Left forelimb (tissue), 1 donor: ENCODE results near the gene BTBD19.
"Not testable (repeated sequence)": the region's sequence is repeated elsewhere in the genome, so short reads cannot be mapped to it uniquely, and the experiment has no call there.

Experiments used
- DNase-seq: peaks from one replicate; pipeline ENCODE4 v3.0.0-alpha.2; 2018; ENCODE audit warnings: low spot score

Gene BTBD19, protein sequence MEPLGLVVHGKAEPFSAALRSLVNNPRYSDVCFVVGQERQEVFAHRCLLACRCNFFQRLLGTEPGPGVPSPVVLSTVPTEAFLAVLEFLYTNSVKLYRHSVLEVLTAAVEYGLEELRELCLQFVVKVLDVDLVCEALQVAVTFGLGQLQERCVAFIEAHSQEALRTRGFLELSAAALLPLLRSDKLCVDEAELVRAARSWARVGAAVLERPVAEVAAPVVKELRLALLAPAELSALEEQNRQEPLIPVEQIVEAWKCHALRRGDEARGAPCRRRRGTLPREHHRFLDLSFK

DNA sequence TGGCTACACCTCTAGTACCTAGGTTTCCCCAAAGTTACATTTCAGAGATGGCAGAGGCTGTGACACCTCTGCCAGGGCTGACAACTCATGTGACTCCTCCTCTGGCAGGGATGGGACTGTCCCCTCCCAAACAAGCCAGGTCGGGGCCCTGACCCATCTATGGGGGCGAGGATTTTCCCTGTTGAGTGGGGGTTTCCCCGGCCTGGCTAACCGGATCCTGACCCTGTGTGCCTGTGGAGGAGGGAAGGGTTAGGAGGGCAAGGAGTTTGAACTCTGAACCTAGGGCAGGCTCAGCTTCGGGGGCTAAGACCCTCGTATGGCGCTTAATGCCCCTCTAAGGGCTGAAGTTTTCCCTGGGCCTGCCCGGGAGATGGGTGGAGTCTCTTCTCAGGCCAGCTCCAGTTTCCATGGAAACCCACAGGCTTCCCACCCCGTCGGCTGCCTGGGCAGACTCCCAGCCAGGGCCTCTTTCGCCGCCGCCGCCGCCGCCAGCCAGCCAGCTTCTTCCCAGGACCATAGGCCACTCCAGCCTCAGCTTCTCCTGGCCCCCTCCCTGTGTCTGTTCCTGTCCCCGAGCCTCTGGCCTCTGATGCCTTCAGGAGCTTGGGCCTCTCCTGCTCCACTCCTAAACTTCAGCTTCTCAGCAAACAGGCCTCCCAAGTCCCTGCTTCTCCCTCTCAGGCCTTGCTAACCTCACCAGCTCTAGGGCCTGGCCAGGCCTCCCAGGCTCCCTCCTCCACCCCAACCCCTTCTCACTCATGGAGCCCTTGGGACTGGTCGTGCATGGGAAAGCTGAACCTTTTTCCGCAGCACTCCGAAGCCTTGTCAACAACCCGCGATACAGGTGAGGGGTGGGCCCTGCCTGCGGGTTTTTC, at the start of gene BTBD19:
TSS of gene BTBD19 (plus strand) at position 461 of the 875 bp plus-strand sequence. CDS start at position 759, 298 bp downstream.
- peak; percentile 94 for DNase-seq

DNA sequence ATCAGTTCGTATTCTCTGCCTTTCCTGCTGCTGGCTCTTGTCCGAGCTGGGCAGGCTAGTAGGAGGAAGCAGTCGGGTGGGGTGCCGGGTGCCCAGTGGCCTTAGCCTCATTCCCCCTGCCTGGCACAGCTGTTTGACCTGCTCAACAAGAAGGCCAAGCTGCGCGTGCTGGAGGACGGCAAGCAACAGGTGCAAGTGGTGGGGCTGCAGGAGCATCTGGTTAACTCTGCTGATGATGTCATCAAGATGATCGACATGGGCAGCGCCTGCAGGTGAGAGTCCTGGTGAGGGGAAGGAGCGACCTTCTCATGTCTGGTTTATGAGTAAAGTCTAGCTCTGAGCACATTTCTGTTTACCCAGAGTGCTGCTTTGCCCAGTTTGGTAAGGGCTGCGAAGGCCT, 49.2 kb upstream of the BTBD19 start:
- DNase-seq: no peak

- DNase-seq: no peak
Measured at GRCh38 chr1:44760876-44761275, 47.4 kb upstream of the BTBD19 start.

DNA sequence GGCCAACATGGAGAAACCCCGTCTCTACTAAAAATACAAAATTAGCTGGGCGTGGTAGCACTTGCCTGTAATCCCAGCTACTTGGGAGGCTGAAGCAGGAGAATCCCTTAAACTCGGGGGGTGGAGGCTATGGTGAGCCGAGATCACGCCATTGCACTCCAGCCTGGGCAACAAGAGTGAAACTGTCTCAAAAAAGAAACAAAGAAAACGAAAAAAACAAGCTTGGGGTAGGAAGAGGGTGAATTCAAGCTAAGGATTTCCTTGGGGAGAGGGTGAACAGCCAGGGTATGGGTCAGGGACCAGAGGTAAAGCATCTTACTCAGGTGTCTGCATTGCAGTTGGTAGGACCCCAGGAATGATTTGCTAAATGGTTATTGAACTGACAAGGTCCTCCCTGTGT, 41.9 kb upstream of the BTBD19 start:
- not testable (repeated sequence) for DNase-seq

GRCh38 chr1:44775078-44775929, 33.0 kb upstream of the BTBD19 start, which contains the start of gene RPS8:
Gene RPS8 (plus strand): TSS chr1:44775540. CDS start chr1:44775597, 57 bp downstream.
- peak; percentile 92 for DNase-seq

DNA sequence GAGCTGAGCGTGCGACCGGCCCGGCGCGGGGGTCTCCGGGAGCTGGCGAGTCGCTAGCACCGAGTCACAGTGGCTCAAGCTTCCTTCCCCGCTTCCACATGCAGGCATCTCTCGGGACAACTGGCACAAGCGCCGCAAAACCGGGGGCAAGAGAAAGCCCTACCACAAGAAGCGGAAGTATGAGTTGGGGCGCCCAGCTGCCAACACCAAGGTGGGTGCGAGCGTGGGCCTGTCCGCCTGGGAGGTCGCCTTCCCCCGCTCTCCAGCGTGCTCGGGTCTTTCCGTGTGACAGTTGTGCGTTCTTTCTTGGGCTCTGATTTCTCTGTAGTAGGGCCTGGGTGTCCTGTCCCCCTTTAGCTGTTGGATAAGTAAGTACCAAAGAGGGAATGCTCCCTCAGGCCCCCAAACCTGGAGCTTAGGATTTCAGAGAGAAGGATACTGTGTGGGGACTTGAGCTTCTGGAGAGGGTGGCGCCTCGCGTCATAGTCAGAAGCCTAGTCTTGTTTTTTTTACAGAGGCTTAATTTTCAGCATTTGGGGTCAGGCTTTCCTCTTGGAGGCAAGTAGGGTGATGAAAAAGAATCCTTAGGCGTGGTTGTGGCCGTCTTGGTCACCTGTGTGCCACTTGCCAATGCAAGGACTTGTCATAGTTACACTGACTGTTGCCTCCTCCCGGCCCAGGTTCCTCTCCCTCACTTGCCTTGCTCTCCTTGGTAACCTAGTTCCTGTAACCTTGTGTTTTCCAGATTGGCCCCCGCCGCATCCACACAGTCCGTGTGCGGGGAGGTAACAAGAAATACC, 32.2 kb upstream of the BTBD19 start:
- DNase-seq: no peak

DNA sequence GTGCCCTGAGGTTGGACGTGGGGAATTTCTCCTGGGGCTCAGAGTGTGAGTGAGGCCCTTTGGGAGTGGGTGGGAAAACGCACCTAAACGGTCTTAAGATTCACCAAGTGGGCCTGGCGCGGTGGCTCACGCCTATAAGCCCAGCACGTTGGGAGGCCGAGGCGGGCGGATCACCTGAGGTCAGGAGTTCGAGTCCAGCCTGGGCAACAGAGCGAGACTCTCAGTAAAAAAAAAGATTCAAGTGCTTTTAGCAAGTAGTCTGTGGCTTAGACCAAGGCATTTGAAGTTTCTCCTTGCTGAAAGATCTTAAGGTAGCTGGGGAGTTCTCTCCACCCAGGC, 31.6 kb upstream of the BTBD19 start:
- DNase-seq: no peak

GRCh38 chr1:44777547-44777946, 30.8 kb upstream of the BTBD19 start:
- DNase-seq: no peak

DNA sequence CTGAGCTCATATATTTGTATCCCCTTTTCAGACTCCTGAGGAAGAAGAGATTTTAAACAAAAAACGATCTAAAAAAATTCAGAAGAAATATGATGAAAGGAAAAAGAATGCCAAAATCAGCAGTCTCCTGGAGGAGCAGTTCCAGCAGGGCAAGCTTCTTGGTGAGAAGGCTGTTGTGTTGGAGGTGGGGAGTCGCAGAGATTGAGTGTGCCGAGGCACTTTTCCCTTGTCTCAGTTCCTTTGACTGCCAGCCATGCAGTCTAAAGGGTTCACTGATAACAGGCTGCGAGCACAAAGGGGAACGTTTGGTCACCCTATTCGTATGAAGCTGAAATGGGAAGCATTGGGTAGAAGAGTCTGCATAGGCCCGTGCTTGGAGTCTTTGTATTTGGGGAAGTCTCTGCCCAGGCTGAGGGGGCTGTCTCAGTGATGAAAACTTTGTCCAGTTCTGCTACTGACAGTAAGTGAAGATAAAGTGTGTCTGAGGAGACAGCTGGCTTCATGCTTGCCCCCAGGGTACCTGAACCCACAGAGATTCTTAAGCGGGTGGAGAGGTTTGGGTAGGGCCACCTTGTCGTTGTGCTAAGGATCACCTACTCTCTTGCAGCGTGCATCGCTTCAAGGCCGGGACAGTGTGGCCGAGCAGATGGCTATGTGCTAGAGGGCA, 30.2 kb upstream of the BTBD19 start:
- no peak for DNase-seq

GRCh38 chr1:44778705-44779576, 29.4 kb upstream of the BTBD19 start:
- no peak for DNase-seq

- DNase-seq: no peak
Measured at GRCh38 chr1:44780583-44781121, 27.7 kb upstream of the BTBD19 start.

DNA sequence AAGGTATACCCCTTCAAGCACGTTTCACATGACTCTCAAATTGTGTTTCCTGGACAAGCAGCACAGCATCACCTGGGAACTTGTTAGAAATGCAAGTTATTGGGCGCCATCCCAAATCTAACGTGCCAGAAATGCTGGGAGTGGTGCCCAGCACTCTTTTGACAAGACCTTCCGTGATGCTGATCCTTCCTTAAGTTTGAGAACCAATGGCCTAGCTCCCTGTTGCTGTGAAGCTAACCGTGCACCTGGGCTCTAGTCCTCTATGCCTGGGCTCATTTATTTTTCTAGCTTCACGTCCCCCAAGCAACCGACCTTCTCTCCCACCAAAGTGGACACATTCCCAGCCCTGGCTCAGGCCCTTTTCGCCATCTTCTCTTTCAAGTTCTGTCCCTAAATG, 24.6 kb upstream of the BTBD19 start:
- no peak for DNase-seq

DNA sequence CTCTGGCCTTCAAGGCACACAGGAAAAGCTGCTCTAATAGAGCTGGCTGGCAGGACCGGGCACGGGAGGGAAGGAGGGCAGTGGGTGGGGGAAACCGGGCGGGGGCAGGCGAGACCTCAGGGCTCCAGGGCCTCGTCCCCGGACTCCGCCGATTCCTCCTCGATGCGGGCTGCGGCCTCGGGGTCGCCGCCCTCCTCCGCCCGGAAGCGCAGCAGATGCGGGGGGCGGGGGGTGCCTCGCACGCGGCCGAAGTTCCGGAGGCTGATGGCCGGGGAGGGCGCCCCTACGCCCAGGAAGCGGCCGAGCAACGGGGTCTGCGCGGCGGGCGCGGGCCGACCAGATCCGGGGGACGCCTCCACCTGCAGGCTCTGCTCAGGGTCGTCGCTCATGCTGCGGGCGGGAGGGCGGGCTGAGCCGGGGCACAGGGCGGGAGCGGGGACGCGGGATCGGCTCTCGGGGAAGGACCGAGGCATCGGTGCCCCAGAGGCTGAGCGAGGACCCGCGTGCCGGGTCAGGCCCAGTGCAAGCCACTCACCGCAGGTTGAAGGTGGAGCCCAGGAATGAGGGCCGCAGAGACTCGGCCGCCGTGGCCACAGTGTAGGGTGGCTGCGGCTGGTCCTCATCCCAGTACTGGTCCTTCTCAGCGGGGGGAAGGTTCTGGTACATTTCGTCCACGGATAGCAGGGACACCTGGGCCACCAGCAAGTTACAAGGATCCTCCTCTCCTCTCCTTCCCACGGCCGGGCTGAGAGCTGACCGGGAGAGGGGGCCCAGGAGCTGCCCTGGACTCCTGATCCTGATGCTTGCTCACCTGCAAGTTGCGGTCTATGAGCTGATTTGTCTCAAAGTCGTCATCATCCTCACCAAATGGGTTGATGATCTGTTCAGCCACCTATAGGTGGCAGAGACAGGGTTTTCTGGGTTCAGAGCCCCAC, 24.0 kb upstream of the BTBD19 start:
- no peak for DNase-seq

DNA sequence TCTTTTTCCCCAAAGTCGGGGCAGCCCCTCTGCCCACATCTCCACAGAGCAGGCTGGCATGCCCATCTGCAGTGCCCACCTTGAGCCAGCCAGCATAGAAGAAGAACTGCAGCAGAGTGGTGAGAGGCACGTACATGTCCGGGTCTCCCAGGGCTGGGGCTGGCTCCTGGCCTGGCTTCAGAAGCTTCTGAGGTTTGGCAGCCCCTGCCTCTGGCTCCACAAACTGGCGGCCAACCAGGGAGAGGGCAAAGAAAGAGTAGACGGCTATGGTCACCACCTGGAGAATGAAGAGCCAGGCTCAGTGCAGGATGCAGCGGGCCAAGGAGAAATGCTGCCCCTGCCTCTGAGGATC, 23.3 kb upstream of the BTBD19 start:
- no peak for DNase-seq

- no peak for DNase-seq
Measured at GRCh38 chr1:44785501-44786137, 22.7 kb upstream of the BTBD19 start.

DNA sequence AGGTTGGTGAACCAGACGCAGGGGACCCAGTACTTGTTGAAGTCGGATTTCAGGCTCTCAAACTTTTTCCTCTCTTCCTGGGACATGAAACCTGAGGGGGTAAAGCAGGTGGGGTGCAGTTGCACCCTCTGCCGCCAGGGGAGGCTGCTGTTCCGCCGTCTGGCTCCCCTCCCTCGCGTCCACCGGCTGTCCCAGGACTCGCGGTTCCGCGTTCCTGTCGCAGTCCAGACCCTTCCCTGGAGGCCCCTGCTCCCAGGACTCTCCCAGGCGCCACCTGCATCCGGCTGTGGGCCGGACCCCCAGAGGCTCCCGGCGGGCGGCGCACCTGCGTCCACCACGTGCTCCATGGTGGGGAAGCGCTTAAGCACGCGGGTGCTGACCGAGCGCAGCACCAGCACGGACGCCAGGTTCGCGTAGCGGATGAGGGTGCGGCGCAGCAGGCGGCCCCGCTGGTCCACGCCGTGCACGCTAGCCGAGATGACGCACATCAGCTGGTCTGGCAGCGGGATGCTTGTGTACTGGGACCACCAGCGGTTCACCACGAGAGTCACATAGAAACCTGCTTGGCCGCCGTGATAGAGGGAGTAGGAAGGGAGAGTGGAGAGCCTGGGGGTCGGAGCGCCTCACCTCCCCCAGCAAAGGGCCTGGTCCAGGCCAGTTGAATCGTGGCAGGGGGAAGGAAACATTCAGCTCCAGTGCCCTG, 22.0 kb upstream of the BTBD19 start:
- peak; percentile 82 for DNase-seq

- DNase-seq: no peak
Measured at GRCh38 chr1:44786841-44787426, 21.4 kb upstream of the BTBD19 start.
